ENCODE results near the gene TAOK3. TPM values are rescaled to one million over a fixed set of nuclear protein-coding genes. Genes with fewer than 3 reads are reported as not detected.

Gene TAOK3
- total and polyA plus RNA-seq, 4 donors, result 6.7 to 28.6 (median 19.5) TPM

DNA sequence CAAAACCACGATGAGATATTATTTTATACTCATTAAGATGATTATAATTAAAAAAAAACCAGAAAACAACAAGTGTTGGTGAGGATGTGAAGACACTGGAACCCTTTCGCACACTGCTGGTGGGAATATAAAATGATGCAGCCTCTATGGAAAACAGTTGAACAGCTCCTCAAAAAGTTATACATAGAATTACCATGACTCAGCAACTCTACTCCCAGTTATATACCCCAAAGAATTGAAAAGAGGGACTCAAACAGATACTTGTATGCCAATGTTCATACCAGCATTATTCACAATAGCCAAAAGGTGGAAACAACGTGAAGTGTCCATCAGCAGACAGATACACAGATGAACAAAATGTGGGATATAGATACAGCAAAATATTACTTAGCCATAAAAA lies 53.1 kb downstream of the TAOK3 start (continued):
- TF ChIP-seq, protein P1, sequence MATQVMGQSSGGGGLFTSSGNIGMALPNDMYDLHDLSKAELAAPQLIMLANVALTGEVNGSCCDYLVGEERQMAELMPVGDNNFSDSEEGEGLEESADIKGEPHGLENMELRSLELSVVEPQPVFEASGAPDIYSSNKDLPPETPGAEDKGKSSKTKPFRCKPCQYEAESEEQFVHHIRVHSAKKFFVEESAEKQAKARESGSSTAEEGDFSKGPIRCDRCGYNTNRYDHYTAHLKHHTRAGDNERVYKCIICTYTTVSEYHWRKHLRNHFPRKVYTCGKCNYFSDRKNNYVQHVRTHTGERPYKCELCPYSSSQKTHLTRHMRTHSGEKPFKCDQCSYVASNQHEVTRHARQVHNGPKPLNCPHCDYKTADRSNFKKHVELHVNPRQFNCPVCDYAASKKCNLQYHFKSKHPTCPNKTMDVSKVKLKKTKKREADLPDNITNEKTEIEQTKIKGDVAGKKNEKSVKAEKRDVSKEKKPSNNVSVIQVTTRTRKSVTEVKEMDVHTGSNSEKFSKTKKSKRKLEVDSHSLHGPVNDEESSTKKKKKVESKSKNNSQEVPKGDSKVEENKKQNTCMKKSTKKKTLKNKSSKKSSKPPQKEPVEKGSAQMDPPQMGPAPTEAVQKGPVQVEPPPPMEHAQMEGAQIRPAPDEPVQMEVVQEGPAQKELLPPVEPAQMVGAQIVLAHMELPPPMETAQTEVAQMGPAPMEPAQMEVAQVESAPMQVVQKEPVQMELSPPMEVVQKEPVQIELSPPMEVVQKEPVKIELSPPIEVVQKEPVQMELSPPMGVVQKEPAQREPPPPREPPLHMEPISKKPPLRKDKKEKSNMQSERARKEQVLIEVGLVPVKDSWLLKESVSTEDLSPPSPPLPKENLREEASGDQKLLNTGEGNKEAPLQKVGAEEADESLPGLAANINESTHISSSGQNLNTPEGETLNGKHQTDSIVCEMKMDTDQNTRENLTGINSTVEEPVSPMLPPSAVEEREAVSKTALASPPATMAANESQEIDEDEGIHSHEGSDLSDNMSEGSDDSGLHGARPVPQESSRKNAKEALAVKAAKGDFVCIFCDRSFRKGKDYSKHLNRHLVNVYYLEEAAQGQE (IDR thresholded peaks at IDR 0.05), result no peak
- TF ChIP-seq FOXA1 (IDR thresholded peaks at IDR 0.05), result no peak
- TF ChIP-seq RAD21 (IDR thresholded peaks at IDR 0.05), result no peak
- no peak for TF ChIP-seq EGR1 (IDR thresholded peaks at IDR 0.05; ENCODE audit: low read depth in 2 of 2)
- TF ChIP-seq JUND (IDR thresholded peaks at IDR 0.05), result no peak
- no peak for TF ChIP-seq FOXA2 (IDR thresholded peaks at IDR 0.05)
- no peak for TF ChIP-seq SP1 (IDR thresholded peaks at IDR 0.05)

DNA sequence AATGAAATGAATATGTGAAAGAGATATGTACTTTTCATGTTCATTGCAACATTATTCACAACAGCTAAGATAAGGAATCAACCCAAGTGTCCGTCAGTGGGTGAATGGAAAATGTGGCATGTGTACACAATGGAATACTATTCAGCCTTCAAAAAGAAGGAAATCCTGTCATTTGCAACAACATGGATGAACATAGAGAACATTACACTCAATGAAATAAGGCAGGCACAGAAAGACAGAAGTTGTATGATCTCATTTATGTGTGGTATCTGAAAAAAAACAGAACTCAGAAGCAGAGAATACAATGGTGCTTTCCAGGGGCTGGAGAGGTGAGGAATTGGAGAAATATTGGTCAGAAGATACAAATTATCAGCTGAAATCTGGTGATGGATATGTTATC lies 54.0 kb downstream of the TAOK3 start:
- no peak for DNase-seq (ENCODE audit: low spot score)
- WGBS, result 98% methylated on average over 1 of the region's 1 CpG
- Histone ChIP-seq H3K27ac (ENCODE audit: low read depth in 1 of 2, low read length in 2 of 2) (no peak overlapping the region), H3K9me3 (ENCODE audit: control insufficient read depth in 4 of 4, low read length in 3 of 4) (no peaks in the 10 kb centered on the region), H3K9ac (ENCODE audit: low read depth in 1 of 2, low read length in 2 of 2) (no peak overlapping the region), H3K4me3 (ENCODE audit: low read depth in 1 of 3, low read length in 3 of 3) (no peak overlapping the region), H3K36me3 (ENCODE audit: control insufficient read depth in 4 of 4, insufficient read depth in 3 of 4, low read depth in 1 of 4, low read length in 3 of 4) (no peaks in the 10 kb centered on the region), H3K27me3 (ENCODE audit: control insufficient read depth in 4 of 4, insufficient read depth in 4 of 4, low read length in 3 of 4) (no peaks in the 10 kb centered on the region), H3K4me1 (ENCODE audit: control insufficient read depth in 4 of 4, insufficient read depth in 4 of 4, low read length in 3 of 4) (no peaks in the 10 kb centered on the region)
- TF ChIP-seq RXRA (IDR thresholded peaks at IDR 0.05) (no peak), TAF1 (conservative IDR thresholded peaks at IDR 0.05) (no peak)
- TF ChIP-seq, protein P2, sequence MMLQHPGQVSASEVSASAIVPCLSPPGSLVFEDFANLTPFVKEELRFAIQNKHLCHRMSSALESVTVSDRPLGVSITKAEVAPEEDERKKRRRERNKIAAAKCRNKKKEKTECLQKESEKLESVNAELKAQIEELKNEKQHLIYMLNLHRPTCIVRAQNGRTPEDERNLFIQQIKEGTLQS (IDR thresholded peaks at IDR 0.05), result no peak

DNA sequence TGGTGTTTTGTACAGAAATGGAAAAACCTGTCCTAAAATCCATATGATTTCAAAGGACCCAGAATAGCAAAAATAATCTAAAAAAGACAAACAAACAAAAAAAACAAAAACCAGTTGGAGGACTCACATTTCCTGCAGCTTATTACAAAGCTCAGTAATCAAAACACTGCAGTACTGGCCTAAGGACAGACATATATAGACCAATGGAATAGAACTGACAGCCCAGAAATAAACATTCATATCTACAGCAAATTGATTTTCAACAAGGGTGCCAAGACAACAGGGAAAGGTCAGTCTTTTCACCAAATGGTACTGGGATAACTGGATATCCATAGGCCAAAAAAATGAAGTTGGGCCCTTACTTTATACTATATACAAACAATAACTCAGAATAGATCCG lies 55.0 kb downstream of the TAOK3 start:
- H3K27me3 ChIP-seq (ENCODE audit: control insufficient read depth in 4 of 4, insufficient read depth in 4 of 4, low read length in 3 of 4), result no peaks in the 10 kb centered on the region
- no peaks in the 10 kb centered on the region for H3K36me3 ChIP-seq (ENCODE audit: control insufficient read depth in 4 of 4, insufficient read depth in 3 of 4, low read depth in 1 of 4, low read length in 3 of 4)
- H3K4me1 ChIP-seq (ENCODE audit: control insufficient read depth in 4 of 4, insufficient read depth in 4 of 4, low read length in 3 of 4), result peaks cover 0 to 3% (median 1%) of the 10 kb centered on the region in 4 donors
- DNase-seq (ENCODE audit: low spot score), result no peak
- WGBS, result 93% methylated on average over 1 of the region's 1 CpG
- no peak overlapping the region for H3K27ac ChIP-seq (ENCODE audit: low read depth in 1 of 2, low read length in 2 of 2)
- no peak overlapping the region for H3K4me3 ChIP-seq (ENCODE audit: low read depth in 1 of 3, low read length in 3 of 3)
- H3K9ac ChIP-seq (ENCODE audit: low read depth in 1 of 2, low read length in 2 of 2), result no peak overlapping the region
- no peaks in the 10 kb centered on the region for H3K9me3 ChIP-seq (ENCODE audit: control insufficient read depth in 4 of 4, low read length in 3 of 4)
- no peak for TF ChIP-seq HNF4G (IDR thresholded peaks at IDR 0.05)
- TF ChIP-seq, protein P3, sequence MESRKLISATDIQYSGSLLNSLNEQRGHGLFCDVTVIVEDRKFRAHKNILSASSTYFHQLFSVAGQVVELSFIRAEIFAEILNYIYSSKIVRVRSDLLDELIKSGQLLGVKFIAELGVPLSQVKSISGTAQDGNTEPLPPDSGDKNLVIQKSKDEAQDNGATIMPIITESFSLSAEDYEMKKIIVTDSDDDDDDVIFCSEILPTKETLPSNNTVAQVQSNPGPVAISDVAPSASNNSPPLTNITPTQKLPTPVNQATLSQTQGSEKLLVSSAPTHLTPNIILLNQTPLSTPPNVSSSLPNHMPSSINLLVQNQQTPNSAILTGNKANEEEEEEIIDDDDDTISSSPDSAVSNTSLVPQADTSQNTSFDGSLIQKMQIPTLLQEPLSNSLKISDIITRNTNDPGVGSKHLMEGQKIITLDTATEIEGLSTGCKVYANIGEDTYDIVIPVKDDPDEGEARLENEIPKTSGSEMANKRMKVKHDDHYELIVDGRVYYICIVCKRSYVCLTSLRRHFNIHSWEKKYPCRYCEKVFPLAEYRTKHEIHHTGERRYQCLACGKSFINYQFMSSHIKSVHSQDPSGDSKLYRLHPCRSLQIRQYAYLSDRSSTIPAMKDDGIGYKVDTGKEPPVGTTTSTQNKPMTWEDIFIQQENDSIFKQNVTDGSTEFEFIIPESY (IDR thresholded peaks at IDR 0.05), result no peak
- TF ChIP-seq, protein P4, sequence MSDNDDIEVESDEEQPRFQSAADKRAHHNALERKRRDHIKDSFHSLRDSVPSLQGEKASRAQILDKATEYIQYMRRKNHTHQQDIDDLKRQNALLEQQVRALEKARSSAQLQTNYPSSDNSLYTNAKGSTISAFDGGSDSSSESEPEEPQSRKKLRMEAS (IDR thresholded peaks at IDR 0.05), result no peak
- no peak for TF ChIP-seq EGR1 (IDR thresholded peaks at IDR 0.05; ENCODE audit: low read depth in 2 of 2)
- TF ChIP-seq HNF4A (conservative IDR thresholded peaks at IDR 0.05), result no peak
- TF ChIP-seq, protein P5, sequence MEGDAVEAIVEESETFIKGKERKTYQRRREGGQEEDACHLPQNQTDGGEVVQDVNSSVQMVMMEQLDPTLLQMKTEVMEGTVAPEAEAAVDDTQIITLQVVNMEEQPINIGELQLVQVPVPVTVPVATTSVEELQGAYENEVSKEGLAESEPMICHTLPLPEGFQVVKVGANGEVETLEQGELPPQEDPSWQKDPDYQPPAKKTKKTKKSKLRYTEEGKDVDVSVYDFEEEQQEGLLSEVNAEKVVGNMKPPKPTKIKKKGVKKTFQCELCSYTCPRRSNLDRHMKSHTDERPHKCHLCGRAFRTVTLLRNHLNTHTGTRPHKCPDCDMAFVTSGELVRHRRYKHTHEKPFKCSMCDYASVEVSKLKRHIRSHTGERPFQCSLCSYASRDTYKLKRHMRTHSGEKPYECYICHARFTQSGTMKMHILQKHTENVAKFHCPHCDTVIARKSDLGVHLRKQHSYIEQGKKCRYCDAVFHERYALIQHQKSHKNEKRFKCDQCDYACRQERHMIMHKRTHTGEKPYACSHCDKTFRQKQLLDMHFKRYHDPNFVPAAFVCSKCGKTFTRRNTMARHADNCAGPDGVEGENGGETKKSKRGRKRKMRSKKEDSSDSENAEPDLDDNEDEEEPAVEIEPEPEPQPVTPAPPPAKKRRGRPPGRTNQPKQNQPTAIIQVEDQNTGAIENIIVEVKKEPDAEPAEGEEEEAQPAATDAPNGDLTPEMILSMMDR (IDR thresholded peaks at IDR 0.05; ENCODE audit: low read depth, low read length, missing input control), result no peak
- TF ChIP-seq NR2F2 (IDR thresholded peaks at IDR 0.05), result no peak
- TF ChIP-seq GABPA (IDR thresholded peaks at IDR 0.05 in 1 of 2, conservative IDR thresholded peaks at IDR 0.05 in 1 of 2), result no peak
